ENCODE results near the gene ARHGAP29. TPM values are rescaled to one million over a fixed set of nuclear protein-coding genes. Genes with fewer than 3 reads are reported as not detected.
"Not testable (repeated sequence)": the region's sequence is repeated elsewhere in the genome, so short reads cannot be mapped to it uniquely, and the experiment has no call there.

Gene ARHGAP29
- total RNA-seq, 1 donor from 2014 or later, result 187 TPM

- no peak for TF ChIP-seq CTCF (IDR thresholded peaks at IDR 0.05)
- H3K4me3 Mint-ChIP-seq (ENCODE audit: unreplicated experiment), result no peak overlapping the region
- H3K9me3 Mint-ChIP-seq (ENCODE audit: unreplicated experiment), result no peaks in the 10 kb centered on the region
- no peak for DNase-seq (ENCODE audit: extremely low spot score, unreplicated experiment)
- no peaks in the 10 kb centered on the region for H3K27me3 Mint-ChIP-seq (ENCODE audit: unreplicated experiment)
- peaks cover 8% of the 10 kb centered on the region for H3K4me1 Mint-ChIP-seq (ENCODE audit: unreplicated experiment)
- H3K27ac Mint-ChIP-seq (ENCODE audit: unreplicated experiment), result peak overlapping the region; percentile 76
- H3K36me3 Mint-ChIP-seq (ENCODE audit: unreplicated experiment), result peaks cover 82% of the 10 kb centered on the region
Measured at GRCh38 chr1:94182191-94182590, 55.2 kb downstream of the ARHGAP29 start.

GRCh38 chr1:94180650-94181049, 56.7 kb downstream of the ARHGAP29 start:
- peaks cover 90% of the 10 kb centered on the region for H3K36me3 Mint-ChIP-seq (ENCODE audit: unreplicated experiment)
- H3K9me3 Mint-ChIP-seq (ENCODE audit: unreplicated experiment), result no peaks in the 10 kb centered on the region
- peak overlapping the region; percentile 60 for H3K27ac Mint-ChIP-seq (ENCODE audit: unreplicated experiment)
- TF ChIP-seq CTCF (IDR thresholded peaks at IDR 0.05), result no peak
- no peak for DNase-seq (ENCODE audit: extremely low spot score, unreplicated experiment)
- no peaks in the 10 kb centered on the region for H3K27me3 Mint-ChIP-seq (ENCODE audit: unreplicated experiment)
- H3K4me1 Mint-ChIP-seq (ENCODE audit: unreplicated experiment), result peaks cover 8% of the 10 kb centered on the region
- no peak overlapping the region for H3K4me3 Mint-ChIP-seq (ENCODE audit: unreplicated experiment)

- no peaks in the 10 kb centered on the region for H3K27me3 Mint-ChIP-seq (ENCODE audit: unreplicated experiment)
- TF ChIP-seq CTCF (IDR thresholded peaks at IDR 0.05), result no peak
- no peak overlapping the region for H3K4me3 Mint-ChIP-seq (ENCODE audit: unreplicated experiment)
- DNase-seq (ENCODE audit: extremely low spot score, unreplicated experiment), result no peak
- H3K4me1 Mint-ChIP-seq (ENCODE audit: unreplicated experiment), result peaks cover 15% of the 10 kb centered on the region
- H3K27ac Mint-ChIP-seq (ENCODE audit: unreplicated experiment), result peak overlapping the region; percentile 39
- H3K36me3 Mint-ChIP-seq (ENCODE audit: unreplicated experiment), result peaks cover 91% of the 10 kb centered on the region
- no peaks in the 10 kb centered on the region for H3K9me3 Mint-ChIP-seq (ENCODE audit: unreplicated experiment)
Measured at GRCh38 chr1:94178901-94179300, 58.5 kb downstream of the ARHGAP29 start.

- no peak overlapping the region for H3K4me3 Mint-ChIP-seq (ENCODE audit: unreplicated experiment)
- DNase-seq (ENCODE audit: extremely low spot score, unreplicated experiment), result no peak
- peak overlapping the region; percentile 40 for H3K27ac Mint-ChIP-seq (ENCODE audit: unreplicated experiment)
- peaks cover 56% of the 10 kb centered on the region for H3K36me3 Mint-ChIP-seq (ENCODE audit: unreplicated experiment)
- H3K4me1 Mint-ChIP-seq (ENCODE audit: unreplicated experiment), result peaks cover 5% of the 10 kb centered on the region
- peaks cover 7% of the 10 kb centered on the region for H3K9me3 Mint-ChIP-seq (ENCODE audit: unreplicated experiment)
- no peaks in the 10 kb centered on the region for H3K27me3 Mint-ChIP-seq (ENCODE audit: unreplicated experiment)
- TF ChIP-seq CTCF (IDR thresholded peaks at IDR 0.05), result no peak
Measured at GRCh38 chr1:94169126-94169525, 68.3 kb downstream of the ARHGAP29 start.

GRCh38 chr1:94165843-94166242, 71.5 kb downstream of the ARHGAP29 start:
- peaks cover 34% of the 10 kb centered on the region for H3K36me3 Mint-ChIP-seq (ENCODE audit: unreplicated experiment)
- no peak for TF ChIP-seq CTCF (IDR thresholded peaks at IDR 0.05)
- H3K4me1 Mint-ChIP-seq (ENCODE audit: unreplicated experiment), result peaks cover 18% of the 10 kb centered on the region
- DNase-seq (ENCODE audit: extremely low spot score, unreplicated experiment), result no peak
- H3K27me3 Mint-ChIP-seq (ENCODE audit: unreplicated experiment), result no peaks in the 10 kb centered on the region
- H3K4me3 Mint-ChIP-seq (ENCODE audit: unreplicated experiment), result no peak overlapping the region
- peaks cover 15% of the 10 kb centered on the region for H3K9me3 Mint-ChIP-seq (ENCODE audit: unreplicated experiment)
- H3K27ac Mint-ChIP-seq (ENCODE audit: unreplicated experiment), result no peak overlapping the region

GRCh38 chr1:94164885-94165284, 72.5 kb downstream of the ARHGAP29 start:
- peaks cover 15% of the 10 kb centered on the region for H3K9me3 Mint-ChIP-seq (ENCODE audit: unreplicated experiment)

GRCh38 chr1:94164121-94164520, 73.3 kb downstream of the ARHGAP29 start:
- Mint-ChIP-seq H3K27ac (ENCODE audit: unreplicated experiment) (peak overlapping the region; percentile 15), H3K9me3 (ENCODE audit: unreplicated experiment) (peaks cover 15% of the 10 kb centered on the region), H3K36me3 (ENCODE audit: unreplicated experiment) (peaks cover 17% of the 10 kb centered on the region), H3K4me1 (ENCODE audit: unreplicated experiment) (peaks cover 23% of the 10 kb centered on the region)
- not testable (repeated sequence) for H3K27me3 Mint-ChIP-seq (ENCODE audit: unreplicated experiment); DNase-seq (ENCODE audit: extremely low spot score, unreplicated experiment); H3K4me3 Mint-ChIP-seq (ENCODE audit: unreplicated experiment)

More at GRCh38 chr1:94164885-94165284, 72.5 kb downstream of the ARHGAP29 start:
- H3K36me3 Mint-ChIP-seq (ENCODE audit: unreplicated experiment), result peaks cover 25% of the 10 kb centered on the region
- not testable (repeated sequence) for H3K27ac Mint-ChIP-seq (ENCODE audit: unreplicated experiment); H3K27me3 Mint-ChIP-seq (ENCODE audit: unreplicated experiment); H3K4me3 Mint-ChIP-seq (ENCODE audit: unreplicated experiment); DNase-seq (ENCODE audit: extremely low spot score, unreplicated experiment)
- peaks cover 24% of the 10 kb centered on the region for H3K4me1 Mint-ChIP-seq (ENCODE audit: unreplicated experiment)

GRCh38 chr1:94163249-94163648, 74.1 kb downstream of the ARHGAP29 start:
- peaks cover 19% of the 10 kb centered on the region for H3K9me3 Mint-ChIP-seq (ENCODE audit: unreplicated experiment)
- H3K27ac Mint-ChIP-seq (ENCODE audit: unreplicated experiment); H3K27me3 Mint-ChIP-seq (ENCODE audit: unreplicated experiment): not testable (repeated sequence)

More at GRCh38 chr1:94163249-94163648, 74.1 kb downstream of the ARHGAP29 start:
- H3K4me3 Mint-ChIP-seq (ENCODE audit: unreplicated experiment); DNase-seq (ENCODE audit: extremely low spot score, unreplicated experiment): not testable (repeated sequence)
- peaks cover 24% of the 10 kb centered on the region for H3K4me1 Mint-ChIP-seq (ENCODE audit: unreplicated experiment)
- peaks cover 11% of the 10 kb centered on the region for H3K36me3 Mint-ChIP-seq (ENCODE audit: unreplicated experiment)
